SKM-1 treated with dmso at 0.1 percent for 144 hours (cell line): ENCODE measurements around the gene ZFP62.
"Not testable (repeated sequence)": the region's sequence is repeated elsewhere in the genome, so short reads cannot be mapped to it uniquely, and the experiment has no call there.

Experiments
- DNase-seq: peaks from one replicate; lab custom pipeline; 2025; ENCODE audit not compliant: unreplicated experiment; lab: John Stamatoyannopoulos, UW

ZFP62 gene

GRCh38 chr5:180860887-180861822 lies at the start of gene ZFP62:
Gene ZFP62, minus strand, starts transcription at chr5:180861276. Its CDS starts 57 bp downstream, at chr5:180861219.
- peak; percentile 83 for DNase-seq

GRCh38 chr5:180910735-180911134 lies 49.7 kb upstream of the ZFP62 start:
- no peak for DNase-seq

DNA sequence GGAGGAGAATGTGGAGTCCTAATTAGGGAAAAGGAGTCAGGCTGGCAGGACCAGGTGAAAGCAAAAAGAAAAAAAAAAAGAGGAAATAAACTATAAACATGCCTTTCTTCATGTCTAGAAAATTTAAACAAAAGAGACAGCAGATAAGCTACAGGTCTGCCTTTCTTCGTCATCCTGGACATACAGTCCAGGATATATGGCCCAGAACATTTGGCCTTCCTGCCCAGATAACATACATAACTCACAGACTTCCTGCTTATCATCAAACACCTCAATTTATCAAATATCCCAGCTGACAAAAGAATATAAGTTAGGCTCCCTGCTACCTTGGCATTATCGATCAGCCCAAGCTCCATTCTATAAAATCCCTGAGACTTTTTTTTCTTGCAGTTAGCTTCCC lies 49.1 kb upstream of the ZFP62 start:
- DNase-seq: no peak

DNA sequence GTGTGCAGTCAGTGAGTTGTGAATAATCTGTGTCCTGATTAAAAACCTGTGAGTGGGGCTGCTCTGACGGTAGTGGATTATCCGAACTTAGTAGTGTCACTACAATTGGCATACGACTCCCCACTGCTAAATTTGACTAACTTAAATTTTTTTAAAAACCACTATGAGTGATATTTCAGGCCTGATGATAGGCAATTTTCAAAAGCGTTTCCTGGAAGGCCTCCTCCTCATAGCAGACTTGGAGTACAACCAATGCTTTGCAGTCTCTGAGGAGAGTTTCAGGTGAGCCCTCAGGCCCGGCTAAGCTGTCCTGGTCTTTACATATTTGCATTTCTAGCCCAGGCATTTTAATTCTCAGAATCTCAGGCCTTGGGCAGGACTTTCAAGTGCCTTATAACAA lies 48.7 kb upstream of the ZFP62 start:
- no peak for DNase-seq

DNA sequence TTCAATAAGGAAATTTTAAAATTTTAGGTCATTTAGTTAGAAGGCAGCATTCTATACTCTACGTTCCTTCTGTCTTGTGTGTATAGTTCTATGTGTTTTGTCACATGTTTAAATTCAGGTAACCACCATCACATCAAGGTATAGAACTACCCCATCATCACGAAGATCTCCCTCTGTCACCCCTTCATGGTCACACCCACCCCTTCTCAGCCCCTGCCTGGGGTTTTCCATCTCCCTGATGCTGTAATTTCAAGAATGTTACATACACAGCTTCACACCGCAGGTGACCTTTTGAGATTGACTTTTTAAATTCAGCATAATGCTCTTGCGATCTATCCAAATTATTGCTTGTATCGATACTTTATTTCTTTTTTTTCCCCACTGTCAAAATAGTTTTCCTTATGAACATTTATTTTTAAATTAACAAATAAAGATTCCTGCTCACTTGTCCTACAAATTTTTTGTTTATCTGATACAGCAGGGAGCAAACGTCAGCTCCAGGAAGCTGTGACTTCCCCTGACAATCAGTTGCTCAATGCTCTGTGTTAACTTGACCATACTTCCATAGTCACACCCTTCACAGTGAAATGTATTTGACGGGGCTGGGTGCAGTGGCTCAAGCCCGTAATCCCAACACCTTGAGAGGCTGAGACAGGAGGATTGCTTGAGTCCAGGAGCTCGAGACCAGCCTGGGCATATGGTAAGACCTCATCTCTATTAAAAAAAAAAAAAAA lies 48.1 kb upstream of the ZFP62 start:
- peak; percentile 68 for DNase-seq

- no peak for DNase-seq
Observed at GRCh38 chr5:180908400-180908799, 47.3 kb upstream of the ZFP62 start.

DNA sequence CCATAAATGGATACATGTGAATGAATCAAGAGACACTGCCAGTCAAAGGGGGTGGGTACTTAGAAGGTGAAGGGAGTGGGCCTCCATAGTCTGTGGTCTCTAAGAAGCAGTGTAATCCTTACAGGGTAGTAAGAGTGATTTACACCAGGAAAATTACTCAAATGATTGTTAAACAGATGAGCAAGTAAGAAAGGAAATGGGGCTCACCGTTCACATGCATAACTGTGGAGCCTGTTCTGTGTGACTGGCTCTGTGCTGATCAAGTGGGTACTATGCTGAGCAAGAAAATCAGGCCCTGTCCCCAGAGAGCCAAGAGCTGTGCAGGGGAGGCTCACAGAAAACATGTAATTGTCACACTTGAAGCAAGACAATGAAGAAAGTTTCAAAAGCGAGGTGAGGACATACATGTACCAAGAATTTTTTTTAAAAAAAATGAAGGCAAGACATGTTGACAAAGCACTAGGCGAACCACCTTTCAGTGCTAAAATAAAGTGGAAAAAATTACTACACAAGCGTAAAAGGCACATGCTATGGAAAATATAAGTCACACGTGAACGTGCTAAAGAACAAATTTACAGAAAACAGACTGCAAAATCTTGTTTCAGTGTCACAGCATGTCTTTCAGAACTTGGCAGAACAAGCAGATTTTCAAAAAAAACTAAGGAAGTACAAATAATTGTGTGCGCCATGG lies 40.4 kb upstream of the ZFP62 start:
- DNase-seq: no peak

- DNase-seq: no peak
Observed at GRCh38 chr5:180900178-180900577, 39.1 kb upstream of the ZFP62 start.

DNA sequence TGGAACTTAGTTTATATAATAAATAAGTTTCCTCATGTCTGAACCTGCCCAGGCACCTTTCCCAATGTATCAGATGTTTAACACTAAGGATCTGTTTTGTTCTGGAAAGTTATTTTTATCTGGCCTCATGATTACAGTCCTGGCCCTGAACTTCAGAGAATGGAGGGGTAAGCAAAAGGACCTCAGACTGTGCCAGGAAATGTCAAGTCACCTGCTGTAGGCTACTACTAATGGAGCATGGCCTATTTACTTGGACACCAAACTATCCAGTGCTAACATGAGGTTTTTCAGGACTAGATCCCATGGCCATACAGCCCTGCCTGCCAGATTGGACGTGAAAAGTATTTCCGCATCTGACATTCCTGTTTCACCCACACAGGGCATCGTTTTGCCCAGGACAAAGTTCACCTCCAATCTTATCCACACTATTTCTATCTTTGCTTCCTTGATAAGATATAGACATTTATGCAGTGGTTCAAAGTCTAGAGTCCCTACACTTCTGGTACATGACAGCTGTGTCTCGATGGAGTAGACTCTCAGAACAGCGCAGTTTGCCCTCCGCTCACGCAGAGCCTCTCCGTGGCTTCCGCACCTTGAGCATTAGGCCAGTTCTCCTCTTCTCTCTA lies 37.7 kb upstream of the ZFP62 start, which contains the start of gene BTNL8:
BTNL8 (plus strand) TSS at position 539 of the 626 bp plus-strand sequence. CDS start 152 bp downstream, outside the sequence.
- no peak for DNase-seq

DNA sequence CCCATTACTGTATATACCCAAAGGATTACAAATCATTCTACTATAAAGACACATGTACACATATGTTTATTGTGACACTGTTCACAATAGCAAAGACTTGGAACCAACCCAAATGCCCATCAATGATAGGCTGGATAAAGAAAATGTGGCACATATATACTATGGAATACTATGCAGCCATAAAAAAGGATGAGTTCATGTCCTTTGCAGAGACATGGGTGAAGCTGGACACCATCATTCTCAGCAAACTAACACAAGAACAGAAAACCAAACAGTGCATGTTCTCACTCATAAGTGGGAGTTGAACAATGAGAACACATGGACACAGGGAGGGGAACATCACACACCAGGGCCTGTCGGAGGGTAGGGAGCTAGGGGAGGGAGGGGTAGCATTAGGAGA lies 34.3 kb upstream of the ZFP62 start:
- DNase-seq: not testable (repeated sequence)

DNA sequence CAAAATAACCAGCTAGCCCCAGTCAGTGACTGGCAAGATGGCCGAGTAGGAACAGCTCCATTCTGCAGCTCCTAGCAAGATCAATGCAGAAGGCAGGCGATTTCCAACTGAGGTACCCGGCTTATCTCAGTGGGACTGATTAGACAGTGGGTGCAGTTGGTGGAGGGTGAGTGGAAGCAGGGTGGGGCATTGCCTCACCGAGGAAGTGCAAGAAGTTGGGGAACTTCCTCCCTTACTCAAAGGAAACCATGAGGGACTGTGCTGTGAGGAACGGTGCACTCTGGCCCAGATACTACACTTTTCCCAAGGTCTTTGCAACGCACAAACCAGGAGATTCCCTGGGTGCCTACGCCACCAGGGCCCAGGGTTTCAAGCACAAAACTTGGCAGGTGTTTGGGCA lies 28.3 kb upstream of the ZFP62 start:
- DNase-seq: peak; percentile 15

GRCh38 chr5:180885845-180886529 lies 24.9 kb upstream of the ZFP62 start:
- not testable (repeated sequence) for DNase-seq

DNA sequence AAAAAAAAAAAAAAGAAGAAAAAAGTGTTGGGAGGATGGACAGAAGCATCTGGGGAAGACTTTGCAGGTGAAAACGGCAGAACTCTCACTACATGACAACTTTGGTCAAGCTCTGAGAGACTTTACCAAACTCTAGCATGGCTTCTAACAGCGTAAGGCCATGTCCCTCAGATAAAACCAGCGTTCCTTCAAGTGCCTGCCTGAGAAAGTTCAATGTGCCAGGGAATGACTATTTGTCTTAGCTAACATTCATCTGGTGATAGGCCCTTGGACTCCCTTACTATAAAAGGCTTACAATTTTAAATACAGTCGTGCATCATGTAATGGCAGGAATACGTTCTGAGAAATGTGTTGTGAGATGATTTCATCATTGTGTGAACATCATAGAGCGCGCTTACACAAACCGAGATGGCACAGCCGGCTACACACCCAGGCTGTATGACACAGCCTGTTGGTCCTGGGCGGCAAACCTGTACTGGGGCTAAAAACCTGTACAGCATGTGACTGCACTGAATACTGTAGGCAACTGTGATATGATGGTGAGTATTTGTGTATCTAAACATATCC lies 14.9 kb upstream of the ZFP62 start:
- DNase-seq: no peak

DNA sequence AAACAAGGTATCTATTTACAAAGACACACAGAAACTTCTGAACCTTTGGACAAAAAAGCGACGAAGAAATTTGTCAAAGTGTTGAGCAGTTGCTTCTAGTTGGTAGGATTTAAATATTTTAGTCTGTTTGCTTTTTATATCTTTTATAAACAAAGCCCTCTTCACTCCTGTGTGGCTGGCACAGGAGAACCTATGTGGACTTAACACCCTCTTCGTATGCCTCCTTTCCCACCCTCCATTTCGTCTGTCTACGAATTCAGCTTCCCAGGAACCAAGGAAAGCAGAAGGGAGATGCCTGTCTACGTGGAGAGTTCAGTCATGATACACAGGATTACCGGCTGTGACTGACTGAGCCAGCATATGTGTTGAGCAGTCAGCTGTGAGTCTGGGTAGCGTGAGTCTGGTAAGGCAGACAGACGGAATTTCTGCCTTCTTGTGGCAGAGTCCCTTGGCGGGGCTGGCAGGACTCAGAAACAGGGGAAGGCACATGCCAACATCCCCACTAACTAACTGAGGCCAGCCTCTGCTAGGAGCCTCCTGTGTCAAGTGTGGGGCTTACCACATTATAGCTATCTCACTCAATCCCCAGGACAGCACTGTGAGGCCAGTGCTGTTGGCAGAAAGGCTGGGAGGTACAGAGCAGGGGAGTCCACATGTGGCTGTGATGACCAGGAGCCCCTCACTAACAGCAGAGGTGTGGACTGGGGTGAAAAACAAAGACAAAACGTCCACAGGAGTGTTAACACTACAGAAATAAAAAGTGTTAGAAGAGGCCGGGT lies 13.9 kb upstream of the ZFP62 start:
- no peak for DNase-seq

DNA sequence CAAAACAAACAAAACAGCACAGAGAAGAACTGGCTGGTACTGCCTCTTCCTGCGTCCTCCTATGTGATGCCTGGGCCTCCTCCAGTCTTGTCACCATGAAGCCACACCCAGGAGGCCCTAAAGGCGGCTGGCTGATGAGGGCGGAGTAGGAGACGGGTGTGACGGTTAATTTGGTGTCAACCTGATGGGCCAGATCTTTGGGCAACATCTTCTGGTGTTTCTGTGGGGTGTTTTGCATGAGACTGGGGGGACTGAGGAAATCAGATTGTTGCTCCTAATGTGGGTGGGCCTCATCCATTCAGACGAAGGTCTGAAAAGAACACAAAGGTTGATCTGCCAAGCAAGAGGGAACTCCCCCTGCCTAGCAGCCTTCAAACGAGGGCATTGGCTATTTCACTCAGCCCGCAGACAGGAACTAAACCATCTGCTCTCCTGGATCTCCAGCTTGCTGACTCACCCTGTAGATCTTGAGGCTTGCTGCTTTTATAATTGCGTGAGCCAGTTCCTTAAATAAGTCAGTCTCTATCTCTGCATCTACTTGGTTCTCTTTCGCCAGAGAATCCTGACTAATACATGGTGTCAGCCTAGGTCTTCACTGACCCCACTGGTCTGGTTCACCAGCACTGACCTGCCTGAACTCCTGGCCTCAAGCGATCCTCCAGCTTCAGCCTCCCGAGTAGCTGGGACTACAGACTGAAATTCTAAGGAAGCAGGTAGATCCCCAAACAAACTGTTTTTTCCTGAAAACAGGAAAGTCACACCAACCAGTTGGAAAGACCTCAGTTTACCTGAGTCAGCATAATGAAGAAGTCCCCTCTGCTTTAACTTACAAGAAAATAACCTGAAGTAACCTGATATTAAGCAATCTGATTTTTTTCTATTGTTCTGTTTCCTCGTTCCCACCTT lies 12.8 kb upstream of the ZFP62 start:
- DNase-seq: peak; percentile 98

DNA sequence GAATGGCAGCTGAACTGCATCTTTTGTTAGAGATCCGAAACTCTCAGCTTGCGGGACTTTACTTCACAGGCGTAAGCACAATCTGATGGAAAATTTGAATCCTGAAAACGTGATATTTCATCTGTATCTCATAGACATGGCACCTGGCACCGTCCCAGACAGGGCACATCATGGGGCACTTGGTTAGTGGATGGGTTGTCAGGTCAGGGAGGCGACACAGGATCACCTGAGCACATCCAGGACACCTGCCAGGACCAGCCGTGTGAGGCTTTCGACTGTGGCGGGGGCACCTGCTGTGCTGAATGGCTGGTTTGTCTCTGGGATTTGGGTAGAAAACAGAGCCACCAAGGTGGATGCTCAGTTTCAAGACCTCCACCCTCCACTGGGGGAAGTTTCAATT lies 11.3 kb upstream of the ZFP62 start:
- no peak for DNase-seq

DNA sequence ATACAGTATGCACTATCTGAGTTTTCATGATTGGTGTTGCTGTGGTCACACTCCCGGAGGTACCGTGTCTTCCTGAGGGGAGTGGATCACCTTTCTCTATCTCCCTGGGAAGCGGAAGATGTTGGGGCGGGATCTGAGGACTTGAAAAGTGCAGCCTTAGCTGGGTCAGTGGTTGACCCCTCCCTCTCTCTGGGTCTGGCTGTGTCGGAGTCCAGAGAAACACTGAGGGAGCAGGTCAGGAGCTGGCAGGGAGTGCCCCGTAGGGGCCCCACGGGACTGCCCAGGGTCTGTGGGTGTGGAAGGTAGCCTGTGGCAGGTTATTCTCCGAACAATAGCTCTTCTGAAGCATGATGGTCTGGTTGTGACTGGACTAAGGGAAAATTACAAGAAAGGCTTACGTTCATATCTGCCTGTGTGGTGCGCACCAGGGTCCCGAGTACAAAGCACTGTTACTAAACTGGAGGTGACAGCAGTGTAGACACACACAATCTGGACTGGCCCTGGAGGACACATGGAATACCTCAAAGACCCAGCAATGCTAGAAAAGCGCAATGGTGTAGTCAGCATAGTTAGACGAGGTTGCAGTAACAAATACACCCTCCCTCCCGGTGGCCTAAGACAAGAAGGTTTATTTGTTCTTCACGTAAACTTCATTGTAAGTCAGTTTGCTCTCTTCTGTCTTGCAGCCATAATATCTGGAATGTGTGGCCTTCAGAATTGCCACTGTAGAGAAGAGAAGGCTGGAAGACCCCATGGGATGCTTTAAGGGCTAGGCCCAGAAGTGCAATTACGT lies 9.4 kb upstream of the ZFP62 start:
- no peak for DNase-seq
